Measurements from ENCODE around the gene UTS2B. TPM values are rescaled to one million over a fixed set of nuclear protein-coding genes. Genes with fewer than 3 reads are reported as not detected.

UTS2B gene
- total and polyA plus RNA-seq, 2 of the 13 experiments (the other 11 are each of a cell fraction or from before 2014, with no cell fraction given) = 0.03 to 0.46 TPM

DNA sequence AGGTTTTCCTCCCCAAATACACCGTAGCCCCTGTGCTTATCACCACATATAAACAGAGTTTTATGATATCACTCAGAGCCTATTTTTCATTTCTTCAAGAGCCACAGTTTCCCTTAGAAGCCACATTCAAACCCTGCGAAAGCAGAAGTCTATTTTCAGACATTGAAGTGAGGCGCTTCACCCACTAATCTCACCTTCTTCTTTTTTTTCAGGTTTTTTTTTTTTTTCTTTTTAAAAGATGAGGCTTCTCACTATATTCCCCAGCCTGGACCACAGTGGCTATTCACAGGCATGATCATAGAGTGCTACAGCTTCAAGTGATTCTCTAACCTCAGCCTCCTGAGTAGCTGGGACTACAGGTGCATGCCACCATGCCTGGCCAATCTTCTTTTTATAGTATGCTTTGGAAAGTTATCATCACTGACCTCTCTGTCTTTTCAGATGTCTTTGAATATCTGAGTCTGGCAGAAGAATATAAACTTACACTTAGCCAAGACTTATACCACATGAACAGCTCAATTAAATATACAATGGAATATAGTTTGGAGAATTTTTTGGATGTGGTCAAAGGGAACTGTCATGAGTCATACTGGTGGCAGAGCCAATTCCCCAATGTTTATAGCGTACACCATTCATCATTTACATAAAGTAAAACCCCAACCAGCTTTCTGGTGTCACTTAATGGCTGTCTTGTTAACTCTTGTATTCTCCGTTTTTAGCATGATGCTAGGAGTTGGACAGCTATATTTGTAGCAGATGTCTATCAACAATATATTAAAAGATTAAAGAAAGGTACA lies 60.8 kb downstream of the UTS2B start:
- FAIRE-seq (no peak), DNase-seq (ENCODE audit: low spot score) (no peak), ATAC-seq (no peak)
- Histone ChIP-seq H3K4me1 (ENCODE audit: insufficient read depth, low read length) (no peaks in the 10 kb centered on the region), H4K20me1 (ENCODE audit: insufficient read depth, low read length) (no peaks in the 10 kb centered on the region), H3K9ac (ENCODE audit: insufficient read depth, low read depth, low read length) (no peak overlapping the region), H3K9me3 (ENCODE audit: low read length) (no peaks in the 10 kb centered on the region), H3K27ac (ENCODE audit: extremely low read length, insufficient read depth, low read length) (no peak overlapping the region), H3K27me3 (ENCODE audit: control insufficient read depth in 1 of 2, insufficient read depth in 2 of 2, low read length in 2 of 2) (no peaks in the 10 kb centered on the region), H3K36me3 (replicated peaks in 1 of 2; ENCODE audit: control insufficient read depth in 1 of 2, insufficient read depth in 2 of 2, low read length in 2 of 2) (no peaks in the 10 kb centered on the region), H3K79me2 (ENCODE audit: insufficient read depth, low read length) (no peaks in the 10 kb centered on the region), H3K4me2 (ENCODE audit: low read depth, low read length) (no peak overlapping the region), H3K4me3 (replicated peaks in 1 of 3; ENCODE audit: insufficient read depth in 1 of 3, low read depth in 2 of 3, low read length in 3 of 3) (no peak overlapping the region), H2AFZ (ENCODE audit: low read length) (no peak overlapping the region)
- WGBS (ENCODE audit: low lambda C conversion rate) = 52% methylated on average over 5 of the region's 5 CpGs
- intact Hi-C loops (cut with micrococcal nuclease; ENCODE audit: unreplicated experiment) (no loop called here), in situ Hi-C loops (cut with HindIII; ENCODE audit: extremely low pct_ligation_motif_present, low pct_unique_long_range_greater_than_20kb) (no loop called here)
- POLR2A ChIA-PET = no interaction called here
- CTCF ChIA-PET (ENCODE audit: low intra/inter-chr PET ratio, low total read pairs) = no interaction called here
- no TSS peak for BruUV-seq (replicated peaks)
- TF ChIP-seq AGO2 (optimal IDR thresholded peaks at IDR 0.05; ENCODE audit: low read depth, low read length) = no peak
- no peak for TF ChIP-seq TGIF2 (CRISPR knock-in tag; IDR thresholded peaks at IDR 0.05)
- no peak for TF ChIP-seq ZNF546 (CRISPR knock-in tag; conservative IDR thresholded peaks at IDR 0.05)
- TF ChIP-seq, protein P1, sequence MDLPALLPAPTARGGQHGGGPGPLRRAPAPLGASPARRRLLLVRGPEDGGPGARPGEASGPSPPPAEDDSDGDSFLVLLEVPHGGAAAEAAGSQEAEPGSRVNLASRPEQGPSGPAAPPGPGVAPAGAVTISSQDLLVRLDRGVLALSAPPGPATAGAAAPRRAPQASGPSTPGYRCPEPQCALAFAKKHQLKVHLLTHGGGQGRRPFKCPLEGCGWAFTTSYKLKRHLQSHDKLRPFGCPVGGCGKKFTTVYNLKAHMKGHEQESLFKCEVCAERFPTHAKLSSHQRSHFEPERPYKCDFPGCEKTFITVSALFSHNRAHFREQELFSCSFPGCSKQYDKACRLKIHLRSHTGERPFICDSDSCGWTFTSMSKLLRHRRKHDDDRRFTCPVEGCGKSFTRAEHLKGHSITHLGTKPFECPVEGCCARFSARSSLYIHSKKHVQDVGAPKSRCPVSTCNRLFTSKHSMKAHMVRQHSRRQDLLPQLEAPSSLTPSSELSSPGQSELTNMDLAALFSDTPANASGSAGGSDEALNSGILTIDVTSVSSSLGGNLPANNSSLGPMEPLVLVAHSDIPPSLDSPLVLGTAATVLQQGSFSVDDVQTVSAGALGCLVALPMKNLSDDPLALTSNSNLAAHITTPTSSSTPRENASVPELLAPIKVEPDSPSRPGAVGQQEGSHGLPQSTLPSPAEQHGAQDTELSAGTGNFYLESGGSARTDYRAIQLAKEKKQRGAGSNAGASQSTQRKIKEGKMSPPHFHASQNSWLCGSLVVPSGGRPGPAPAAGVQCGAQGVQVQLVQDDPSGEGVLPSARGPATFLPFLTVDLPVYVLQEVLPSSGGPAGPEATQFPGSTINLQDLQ (CRISPR knock-in tag; IDR thresholded peaks at IDR 0.05) = no peak

DNA sequence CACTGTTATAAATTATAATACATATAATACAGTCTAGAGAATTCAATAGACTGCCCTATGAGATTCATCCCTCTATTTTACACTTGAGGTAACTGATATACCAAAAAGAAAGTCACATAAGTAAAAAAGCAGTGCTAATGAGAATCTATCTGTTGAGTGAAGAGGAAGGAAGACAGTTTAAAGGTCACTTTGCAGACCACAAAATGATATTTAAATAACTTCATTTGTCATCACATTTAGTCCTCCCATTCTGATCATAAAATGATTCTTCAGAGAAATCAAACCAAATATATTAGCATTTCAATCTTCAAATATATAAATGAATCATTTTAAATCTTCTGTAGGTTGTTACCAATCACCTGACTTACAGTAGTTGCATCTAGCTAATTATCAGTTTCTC lies 61.6 kb downstream of the UTS2B start:
- Histone ChIP-seq H3K4me3 (replicated peaks in 1 of 3; ENCODE audit: insufficient read depth in 1 of 3, low read depth in 2 of 3, low read length in 3 of 3) (no peak overlapping the region), H3K4me1 (ENCODE audit: insufficient read depth, low read length) (no peaks in the 10 kb centered on the region), H2AFZ (ENCODE audit: low read length) (no peak overlapping the region), H4K20me1 (ENCODE audit: insufficient read depth, low read length) (no peaks in the 10 kb centered on the region), H3K4me2 (ENCODE audit: low read depth, low read length) (no peak overlapping the region), H3K27me3 (ENCODE audit: control insufficient read depth in 1 of 2, insufficient read depth in 2 of 2, low read length in 2 of 2) (no peaks in the 10 kb centered on the region), H3K79me2 (ENCODE audit: insufficient read depth, low read length) (no peaks in the 10 kb centered on the region), H3K9me3 (ENCODE audit: low read length) (no peaks in the 10 kb centered on the region), H3K9ac (ENCODE audit: insufficient read depth, low read depth, low read length) (no peak overlapping the region), H3K27ac (ENCODE audit: extremely low read length, insufficient read depth, low read length) (no peak overlapping the region), H3K36me3 (replicated peaks in 1 of 2; ENCODE audit: control insufficient read depth in 1 of 2, insufficient read depth in 2 of 2, low read length in 2 of 2) (no peaks in the 10 kb centered on the region)
- DNase-seq (ENCODE audit: low spot score) (no peak), ATAC-seq (no peak), FAIRE-seq (no peak)
- intact Hi-C loops (cut with micrococcal nuclease; ENCODE audit: unreplicated experiment) = no loop called here
- ChIA-PET CTCF (ENCODE audit: low intra/inter-chr PET ratio, low total read pairs) (no interaction called here), POLR2A (no interaction called here)
- in situ Hi-C loops (cut with HindIII; ENCODE audit: extremely low pct_ligation_motif_present, low pct_unique_long_range_greater_than_20kb) = no loop called here
- no TSS peak for BruUV-seq (replicated peaks)
- TF ChIP-seq ZNF569 (CRISPR knock-in tag; IDR thresholded peaks at IDR 0.05; ENCODE audit: borderline replicate concordance) (no peak), ZNF292 (CRISPR knock-in tag; IDR thresholded peaks at IDR 0.05; ENCODE audit: borderline replicate concordance, low read depth) (no peak), KDM3A (CRISPR knock-in tag; IDR thresholded peaks at IDR 0.05; ENCODE audit: low read depth) (no peak), ZNF572 (CRISPR knock-in tag; IDR thresholded peaks at IDR 0.05) (no peak), SAFB2 (CRISPR knock-in tag; IDR thresholded peaks at IDR 0.05; ENCODE audit: borderline replicate concordance, low read depth) (no peak), HOXA7 (CRISPR knock-in tag; IDR thresholded peaks at IDR 0.05) (no peak), ZMYM3 (CRISPR knock-in tag; IDR thresholded peaks at IDR 0.05) (no peak), BORCS8-MEF2B (CRISPR knock-in tag; IDR thresholded peaks at IDR 0.05) (no peak)
- TF ChIP-seq, protein P2, sequence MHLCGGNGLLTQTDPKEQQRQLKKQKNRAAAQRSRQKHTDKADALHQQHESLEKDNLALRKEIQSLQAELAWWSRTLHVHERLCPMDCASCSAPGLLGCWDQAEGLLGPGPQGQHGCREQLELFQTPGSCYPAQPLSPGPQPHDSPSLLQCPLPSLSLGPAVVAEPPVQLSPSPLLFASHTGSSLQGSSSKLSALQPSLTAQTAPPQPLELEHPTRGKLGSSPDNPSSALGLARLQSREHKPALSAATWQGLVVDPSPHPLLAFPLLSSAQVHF (CRISPR knock-in tag; IDR thresholded peaks at IDR 0.05) = no peak
- TF ChIP-seq, protein P3, sequence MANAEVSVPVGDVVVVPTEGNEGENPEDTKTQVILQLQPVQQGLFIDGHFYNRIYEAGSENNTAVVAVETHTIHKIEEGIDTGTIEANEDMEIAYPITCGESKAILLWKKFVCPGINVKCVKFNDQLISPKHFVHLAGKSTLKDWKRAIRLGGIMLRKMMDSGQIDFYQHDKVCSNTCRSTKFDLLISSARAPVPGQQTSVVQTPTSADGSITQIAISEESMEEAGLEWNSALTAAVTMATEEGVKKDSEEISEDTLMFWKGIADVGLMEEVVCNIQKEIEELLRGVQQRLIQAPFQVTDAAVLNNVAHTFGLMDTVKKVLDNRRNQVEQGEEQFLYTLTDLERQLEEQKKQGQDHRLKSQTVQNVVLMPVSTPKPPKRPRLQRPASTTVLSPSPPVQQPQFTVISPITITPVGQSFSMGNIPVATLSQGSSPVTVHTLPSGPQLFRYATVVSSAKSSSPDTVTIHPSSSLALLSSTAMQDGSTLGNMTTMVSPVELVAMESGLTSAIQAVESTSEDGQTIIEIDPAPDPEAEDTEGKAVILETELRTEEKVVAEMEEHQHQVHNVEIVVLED (CRISPR knock-in tag; IDR thresholded peaks at IDR 0.05; ENCODE audit: borderline replicate concordance) = no peak
